Breast epithelium (tissue), 3 donors: ENCODE data around the gene TNS1.

Experiments used
- POLR2A ChIP-seq: fragments of 450-650 bp; IDR thresholded peaks from one replicate; pipeline ENCODE4 v1.6.1; 2016; ENCODE audit warnings: antibody characterized with exemption, mild to moderate bottlenecking, moderate library complexity
- TF ChIP-seq, protein P1 (sequence below), 3 donors: fragments of 450-650 bp; IDR thresholded peaks; one replicate each; pipeline ENCODE4 v1.5.1; 2016 to 2017; ENCODE audit warnings: antibody characterized with exemption in 3 of 3, mild to moderate bottlenecking in 3 of 3, moderate library complexity in 3 of 3

DNA sequence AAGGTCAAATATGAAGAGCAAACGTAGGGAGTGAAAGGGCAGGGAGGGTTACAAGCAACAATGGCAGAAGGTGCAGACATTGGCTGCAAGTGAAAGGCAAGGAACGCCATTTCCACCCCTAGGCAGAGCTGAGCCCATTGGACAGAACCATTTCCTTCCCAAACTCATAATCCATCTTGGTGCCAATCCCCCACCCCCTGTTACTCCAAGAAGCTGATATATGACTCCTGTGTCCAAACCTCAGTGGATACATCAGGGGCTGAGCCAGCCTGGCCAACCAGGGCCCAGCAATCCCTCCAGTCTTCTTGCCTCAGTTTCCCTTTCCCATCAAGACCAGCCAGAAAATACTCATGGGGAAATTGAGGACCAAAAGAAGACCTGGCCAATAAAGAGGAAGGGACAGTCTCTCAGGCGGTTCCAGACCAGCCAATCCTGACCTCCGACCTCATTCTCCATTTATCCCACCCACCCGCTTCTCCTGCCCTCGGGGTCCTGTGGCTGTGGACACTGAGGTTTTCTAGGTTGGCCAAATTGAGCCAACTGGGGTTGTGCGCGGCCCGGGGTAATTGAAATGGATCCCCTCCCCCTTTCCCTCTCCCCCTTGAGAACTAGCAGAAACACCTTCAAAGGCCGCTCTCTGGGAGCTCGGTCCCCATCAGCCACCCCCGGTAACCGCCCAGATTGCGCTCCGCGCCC is 24.8 kb downstream of the TNS1 start:
- TF ChIP-seq, protein P1, sequence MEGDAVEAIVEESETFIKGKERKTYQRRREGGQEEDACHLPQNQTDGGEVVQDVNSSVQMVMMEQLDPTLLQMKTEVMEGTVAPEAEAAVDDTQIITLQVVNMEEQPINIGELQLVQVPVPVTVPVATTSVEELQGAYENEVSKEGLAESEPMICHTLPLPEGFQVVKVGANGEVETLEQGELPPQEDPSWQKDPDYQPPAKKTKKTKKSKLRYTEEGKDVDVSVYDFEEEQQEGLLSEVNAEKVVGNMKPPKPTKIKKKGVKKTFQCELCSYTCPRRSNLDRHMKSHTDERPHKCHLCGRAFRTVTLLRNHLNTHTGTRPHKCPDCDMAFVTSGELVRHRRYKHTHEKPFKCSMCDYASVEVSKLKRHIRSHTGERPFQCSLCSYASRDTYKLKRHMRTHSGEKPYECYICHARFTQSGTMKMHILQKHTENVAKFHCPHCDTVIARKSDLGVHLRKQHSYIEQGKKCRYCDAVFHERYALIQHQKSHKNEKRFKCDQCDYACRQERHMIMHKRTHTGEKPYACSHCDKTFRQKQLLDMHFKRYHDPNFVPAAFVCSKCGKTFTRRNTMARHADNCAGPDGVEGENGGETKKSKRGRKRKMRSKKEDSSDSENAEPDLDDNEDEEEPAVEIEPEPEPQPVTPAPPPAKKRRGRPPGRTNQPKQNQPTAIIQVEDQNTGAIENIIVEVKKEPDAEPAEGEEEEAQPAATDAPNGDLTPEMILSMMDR (IDR thresholded peaks at IDR 0.05), result no peak
- TF ChIP-seq POLR2A, result no peak
